Left lung (tissue), 10 donors: ENCODE measurements around the gene EFR3B. TPM values are rescaled to one million over a fixed set of nuclear protein-coding genes. Genes with fewer than 3 reads are reported as not detected.
"Not testable (repeated sequence)": the region's sequence is repeated elsewhere in the genome, so short reads cannot be mapped to it uniquely, and the experiment has no call there.

ENCODE experiments used
- ATAC-seq: fragments of 200-7000 bp; cut with Tn5 transposase; one replicate; pipeline ENCODE4 v1.9.1; 2020; ENCODE audit warnings: moderate library complexity
- DNase-seq, 4 donors: peaks; one replicate each; pipeline ENCODE4 v3.0.0-alpha.2; 2013 to 2020
- H3K27ac ChIP-seq, 2 donors: fragments of 200-600 bp; sonication (generic) in 1 of 2; one replicate each; pipeline versions ENCODE4 v1.5.0 to v1.8.0; 2020 to 2021
- H3K27me3 ChIP-seq, 2 donors: fragments of 200-600 bp; sonication (generic) in 1 of 2; one replicate each; pipeline versions ENCODE4 v1.5.0 to v1.8.0; 2020 to 2021
- H3K36me3 ChIP-seq, 2 donors: fragments of 200-600 bp; sonication (generic) in 1 of 2; one replicate each; pipeline versions ENCODE4 v1.5.0 to v1.8.0; 2020 to 2021
- H3K4me1 ChIP-seq, 2 donors: fragments of 200-600 bp; one replicate each; pipeline ENCODE4 v1.8.0; 2021
- H3K4me3 ChIP-seq, 2 donors: fragments of 200-600 bp; sonication (generic) in 1 of 2; one replicate each; pipeline versions ENCODE4 v1.5.0 to v1.8.0; 2020 to 2021; ENCODE audit warnings: mild to moderate bottlenecking in 1 of 2
- H3K9me3 ChIP-seq, 2 donors: fragments of 200-600 bp; sonication (generic) in 1 of 2; one replicate each; pipeline versions ENCODE4 v1.5.0 to v1.8.0; 2020 to 2021
- CTCF ChIP-seq, 2 donors: fragments of 200-600 bp; sonication (generic) in 1 of 2; IDR thresholded peaks; one replicate each; pipeline versions ENCODE4 v1.5.0 to v1.8.0; 2021; ENCODE audit warnings: antibody characterized with exemption in 2 of 2
- intact Hi-C, 2 donors: fragments of 100-400 bp; cut with DNase I; formaldehyde crosslinking; loops; one replicate each; pipeline versions ENCODE4 v1.11.2 to v1.14.2; 2022
- polyA plus RNA-seq, 6 donors: library from polyadenylated mRNA; unstranded; fragments of 120-200 nt; gene quantifications; one replicate each; pipeline ENCODE4 v1.2.1, GENCODE V29; 2013; ENCODE audit not compliant: insufficient read length in 6 of 6
- total RNA-seq, 2 donors: library from RNA; stranded (reverse); fragmentation: NEBNext Ultra II Directional; extraction: Animal tissue kit (Norgen Biotek cat#: 25700); gene quantifications; one replicate each; pipeline ENCODE4 v1.2.1, GENCODE V29; 2021
- donor health status: DM: no; HTN: yes; CAD: no.
- donor health status: DM: no; HTN: no; CAD: no.

The EFR3B gene
- total and polyA plus RNA-seq, 8 donors, result 2.4 to 10.5 (median 7.6) TPM

- peak; percentile 18 for ATAC-seq
- intact Hi-C loops, result no loop called here
- no peak overlapping the region for H3K4me3 ChIP-seq
These were observed 81.8 kb downstream of the EFR3B start for GRCh38 chr2:25123682-25124081.

GRCh38 chr2:25125189-25125588, 83.3 kb downstream of the EFR3B start:
- DNase-seq (peak in 1 of 4 donors; percentile 14), ATAC-seq (no peak)
- no peak overlapping the region for H3K4me3 ChIP-seq
- peaks cover 0 to 9% of the 10 kb centered on the region in 2 donors for H3K27me3 ChIP-seq
- H3K9me3 ChIP-seq, result no peaks in the 10 kb centered on the region
- intact Hi-C loops, result loop anchor here in 1 of 2 donors (5.0 kb wide), 1 partner anchor 148 kb away; no protein-coding TSS in a partner anchor
- H3K27ac ChIP-seq, result no peak overlapping the region
- no peak for TF ChIP-seq CTCF (IDR thresholded peaks at IDR 0.05)
- H3K4me1 ChIP-seq, result peaks cover 0 to 3% of the 10 kb centered on the region in 2 donors
- H3K36me3 ChIP-seq, result no peaks in the 10 kb centered on the region

More at GRCh38 chr2:25123682-25124081, 81.8 kb downstream of the EFR3B start:
- Histone ChIP-seq H3K9me3 (no peaks in the 10 kb centered on the region), H3K36me3 (no peaks in the 10 kb centered on the region), H3K27ac (no peak overlapping the region), H3K27me3 (no peaks in the 10 kb centered on the region), H3K4me1 (no peaks in the 10 kb centered on the region)
- TF ChIP-seq CTCF (IDR thresholded peaks at IDR 0.05), result no peak
- no peak for DNase-seq

GRCh38 chr2:25125976-25126375, 84.1 kb downstream of the EFR3B start:
- H3K9me3 ChIP-seq, result no peaks in the 10 kb centered on the region
- H3K36me3 ChIP-seq, result no peaks in the 10 kb centered on the region
- intact Hi-C loops, result loop anchor here in 1 of 2 donors (5.0 kb wide), 1 partner anchor 149 kb away; no protein-coding TSS in a partner anchor
- no peak for TF ChIP-seq CTCF (IDR thresholded peaks at IDR 0.05)
- peaks cover 0 to 4% of the 10 kb centered on the region in 2 donors for H3K4me1 ChIP-seq
- no peak overlapping the region for H3K4me3 ChIP-seq
- ATAC-seq (no peak), DNase-seq (peak in 1 of 4 donors; percentile 13)
- H3K27me3 ChIP-seq, result peaks cover 0 to 17% of the 10 kb centered on the region in 2 donors
- H3K27ac ChIP-seq, result no peak overlapping the region

DNA sequence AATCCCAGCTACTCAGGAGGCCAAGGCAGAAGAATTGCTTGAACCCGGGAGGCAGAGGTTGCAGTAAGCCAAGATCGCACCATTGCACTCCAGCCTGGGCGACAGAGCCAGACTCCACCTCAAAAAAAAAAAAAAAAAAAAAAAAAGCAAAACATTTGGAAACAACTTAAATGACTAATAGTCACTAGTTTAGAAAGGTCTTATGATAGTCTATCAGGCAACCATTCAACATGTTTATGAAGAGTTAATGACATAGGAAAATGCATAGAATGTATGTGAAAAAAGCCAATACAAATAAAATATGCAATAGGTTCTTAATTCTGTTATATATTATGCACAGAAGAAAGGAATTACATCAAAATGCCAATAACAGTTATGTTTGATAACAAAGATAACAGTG, 85.2 kb downstream of the EFR3B start:
- peaks cover 0 to 11% of the 10 kb centered on the region in 2 donors for H3K4me1 ChIP-seq
- not testable (repeated sequence) for H3K9me3 ChIP-seq, H3K27ac ChIP-seq, ATAC-seq, H3K4me3 ChIP-seq, DNase-seq, H3K36me3 ChIP-seq
- intact Hi-C loops, result loop anchor here in 1 of 2 donors (5.0 kb wide), 1 partner anchor 150 kb away; no protein-coding TSS in a partner anchor
- peaks cover 0 to 28% of the 10 kb centered on the region in 2 donors for H3K27me3 ChIP-seq

DNA sequence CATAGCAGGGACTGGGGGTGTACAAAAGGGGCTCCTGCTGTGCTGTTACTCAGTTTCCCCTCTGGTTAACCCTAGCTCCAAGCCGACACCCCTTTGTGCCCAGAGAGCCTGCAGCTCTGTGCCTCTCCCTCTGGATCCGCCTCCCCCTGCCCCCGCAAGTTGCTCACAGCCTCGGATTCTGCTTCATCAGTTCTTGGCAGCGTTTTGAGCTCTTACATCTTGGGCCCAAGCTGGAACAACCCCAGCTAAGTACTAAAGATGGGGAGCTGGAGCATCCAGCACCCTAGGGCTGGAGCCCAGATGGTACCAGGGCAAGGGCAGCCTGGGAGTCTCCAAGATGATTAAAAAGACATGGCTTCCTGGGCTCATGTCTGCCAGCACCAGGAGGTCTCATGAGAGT, 85.8 kb downstream of the EFR3B start:
- no peak for ATAC-seq
- intact Hi-C loops, result loop anchor here in 1 of 2 donors (5.0 kb wide), 1 partner anchor 150 kb away; no protein-coding TSS in a partner anchor
- Histone ChIP-seq H3K4me3 (no peak overlapping the region), H3K9me3 (no peaks in the 10 kb centered on the region), H3K27me3 (peaks cover 0 to 33% of the 10 kb centered on the region in 2 donors), H3K36me3 (no peaks in the 10 kb centered on the region), H3K27ac (no peak overlapping the region), H3K4me1 (peaks cover 0 to 11% of the 10 kb centered on the region in 2 donors)
- no peak for TF ChIP-seq CTCF (IDR thresholded peaks at IDR 0.05)
- DNase-seq, result peak in 1 of 4 donors; percentile 40
